Measurements from ENCODE around the gene CCDC187.

- TF ChIP-seq, protein P1, sequence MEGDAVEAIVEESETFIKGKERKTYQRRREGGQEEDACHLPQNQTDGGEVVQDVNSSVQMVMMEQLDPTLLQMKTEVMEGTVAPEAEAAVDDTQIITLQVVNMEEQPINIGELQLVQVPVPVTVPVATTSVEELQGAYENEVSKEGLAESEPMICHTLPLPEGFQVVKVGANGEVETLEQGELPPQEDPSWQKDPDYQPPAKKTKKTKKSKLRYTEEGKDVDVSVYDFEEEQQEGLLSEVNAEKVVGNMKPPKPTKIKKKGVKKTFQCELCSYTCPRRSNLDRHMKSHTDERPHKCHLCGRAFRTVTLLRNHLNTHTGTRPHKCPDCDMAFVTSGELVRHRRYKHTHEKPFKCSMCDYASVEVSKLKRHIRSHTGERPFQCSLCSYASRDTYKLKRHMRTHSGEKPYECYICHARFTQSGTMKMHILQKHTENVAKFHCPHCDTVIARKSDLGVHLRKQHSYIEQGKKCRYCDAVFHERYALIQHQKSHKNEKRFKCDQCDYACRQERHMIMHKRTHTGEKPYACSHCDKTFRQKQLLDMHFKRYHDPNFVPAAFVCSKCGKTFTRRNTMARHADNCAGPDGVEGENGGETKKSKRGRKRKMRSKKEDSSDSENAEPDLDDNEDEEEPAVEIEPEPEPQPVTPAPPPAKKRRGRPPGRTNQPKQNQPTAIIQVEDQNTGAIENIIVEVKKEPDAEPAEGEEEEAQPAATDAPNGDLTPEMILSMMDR (IDR thresholded peaks at IDR 0.05): no peak
- no peak for TF ChIP-seq POLR2A (IDR thresholded peaks at IDR 0.05)
Measured at GRCh38 chr9:136223871-136224640, 79.8 kb downstream of the CCDC187 start.

Data from right lobe of liver (tissue), 4 donors.